ENCODE data around the gene RPS6KC1. TPM values are rescaled to one million over a fixed set of nuclear protein-coding genes. Genes with fewer than 3 reads are reported as not detected.

The RPS6KC1 gene
- total RNA-seq, 2 experiments from 2014 or later = 6.2 to 7.0 TPM

DNA sequence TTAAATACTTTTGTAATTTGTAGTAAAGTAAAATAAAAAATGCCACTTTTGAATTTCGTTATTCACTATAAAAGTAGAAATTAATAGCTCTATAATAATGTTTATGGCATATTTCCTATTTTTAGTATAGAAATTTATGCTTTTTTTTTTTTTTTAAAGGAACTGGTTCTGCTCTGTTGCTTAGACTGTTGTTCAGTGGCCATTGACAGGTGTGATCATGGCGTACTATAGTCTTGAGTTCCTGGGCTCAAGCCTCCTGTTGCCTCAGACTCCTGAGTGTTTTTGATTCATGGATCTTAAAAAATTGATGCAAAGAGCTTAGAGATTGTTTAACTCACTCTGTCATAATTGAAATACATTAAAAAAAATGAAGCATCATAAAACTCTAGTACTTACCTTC is 53.6 kb downstream of the RPS6KC1 start:
- H3K9me3 ChIP-seq (ENCODE audit: control insufficient read depth in 1 of 2, insufficient read depth in 1 of 2, low read length in 2 of 2) = no peaks in the 10 kb centered on the region
- H3K4me3 Mint-ChIP-seq = no peak overlapping the region
- TF ChIP-seq, protein P1, sequence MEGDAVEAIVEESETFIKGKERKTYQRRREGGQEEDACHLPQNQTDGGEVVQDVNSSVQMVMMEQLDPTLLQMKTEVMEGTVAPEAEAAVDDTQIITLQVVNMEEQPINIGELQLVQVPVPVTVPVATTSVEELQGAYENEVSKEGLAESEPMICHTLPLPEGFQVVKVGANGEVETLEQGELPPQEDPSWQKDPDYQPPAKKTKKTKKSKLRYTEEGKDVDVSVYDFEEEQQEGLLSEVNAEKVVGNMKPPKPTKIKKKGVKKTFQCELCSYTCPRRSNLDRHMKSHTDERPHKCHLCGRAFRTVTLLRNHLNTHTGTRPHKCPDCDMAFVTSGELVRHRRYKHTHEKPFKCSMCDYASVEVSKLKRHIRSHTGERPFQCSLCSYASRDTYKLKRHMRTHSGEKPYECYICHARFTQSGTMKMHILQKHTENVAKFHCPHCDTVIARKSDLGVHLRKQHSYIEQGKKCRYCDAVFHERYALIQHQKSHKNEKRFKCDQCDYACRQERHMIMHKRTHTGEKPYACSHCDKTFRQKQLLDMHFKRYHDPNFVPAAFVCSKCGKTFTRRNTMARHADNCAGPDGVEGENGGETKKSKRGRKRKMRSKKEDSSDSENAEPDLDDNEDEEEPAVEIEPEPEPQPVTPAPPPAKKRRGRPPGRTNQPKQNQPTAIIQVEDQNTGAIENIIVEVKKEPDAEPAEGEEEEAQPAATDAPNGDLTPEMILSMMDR (IDR thresholded peaks at IDR 0.05) = no peak
- H3K4me3 ChIP-seq (ENCODE audit: low read length) = no peak overlapping the region
- no peaks in the 10 kb centered on the region for H3K36me3 ChIP-seq (ENCODE audit: insufficient read depth, low read length)
- no peak overlapping the region for H3K27ac Mint-ChIP-seq
- no peaks in the 10 kb centered on the region for H3K27me3 ChIP-seq (ENCODE audit: control insufficient read depth in 1 of 2, insufficient read depth in 2 of 2, low read length in 2 of 2)
- H3K27ac ChIP-seq (ENCODE audit: low read depth in 1 of 2, low read length in 2 of 2) = no peak overlapping the region
- H3K36me3 Mint-ChIP-seq (ENCODE audit: low read depth) = peaks cover 45% of the 10 kb centered on the region
- POLR2A ChIA-PET = no interaction called here
- peaks cover 3% of the 10 kb centered on the region for H3K4me1 Mint-ChIP-seq (ENCODE audit: low read depth)
- DNase-seq (no peak), ATAC-seq (ENCODE audit: poor library complexity) (no peak)
- intact Hi-C loops (cut with DNase I, micrococcal nuclease) = no loop called here
- CTCF ChIA-PET = no interaction called here
- no peaks in the 10 kb centered on the region for H3K27me3 Mint-ChIP-seq
- H3K9me3 Mint-ChIP-seq = no peaks in the 10 kb centered on the region
- H3K4me1 ChIP-seq (ENCODE audit: insufficient read depth, low read length) = no peaks in the 10 kb centered on the region

DNA sequence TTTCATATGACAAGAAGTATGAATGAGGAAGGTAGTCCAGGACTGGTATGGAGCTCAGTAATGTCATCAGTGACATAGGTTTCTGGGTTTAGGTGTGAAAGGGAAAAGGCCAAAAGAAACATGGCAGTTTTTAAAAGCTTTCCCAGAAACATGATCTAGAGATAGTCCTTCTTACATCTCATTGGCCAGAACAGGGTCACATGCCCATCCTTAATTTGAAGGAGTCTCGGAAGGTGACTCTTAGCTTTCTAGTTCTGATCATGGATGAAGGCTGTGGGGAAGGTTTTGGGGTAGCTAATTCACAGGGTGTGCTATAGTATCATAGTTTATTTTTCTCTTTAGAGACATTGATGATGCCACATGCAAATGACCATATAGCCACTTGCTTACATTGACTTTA is 55.3 kb downstream of the RPS6KC1 start:
- peaks cover 30% of the 10 kb centered on the region for H3K36me3 Mint-ChIP-seq (ENCODE audit: low read depth)
- Histone ChIP-seq H3K4me3 (ENCODE audit: low read length) (no peak overlapping the region), H3K27ac (ENCODE audit: low read depth in 1 of 2, low read length in 2 of 2) (no peak overlapping the region), H3K9me3 (ENCODE audit: control insufficient read depth in 1 of 2, insufficient read depth in 1 of 2, low read length in 2 of 2) (no peaks in the 10 kb centered on the region), H3K27me3 (ENCODE audit: control insufficient read depth in 1 of 2, insufficient read depth in 2 of 2, low read length in 2 of 2) (no peaks in the 10 kb centered on the region), H3K4me1 (ENCODE audit: insufficient read depth, low read length) (peaks cover 3% of the 10 kb centered on the region), H3K36me3 (ENCODE audit: insufficient read depth, low read length) (no peaks in the 10 kb centered on the region)
- no peak overlapping the region for H3K27ac Mint-ChIP-seq
- peaks cover 19% of the 10 kb centered on the region for H3K4me1 Mint-ChIP-seq (ENCODE audit: low read depth)
- TF ChIP-seq, protein P1 (IDR thresholded peaks at IDR 0.05) = no peak
- CTCF ChIA-PET = no interaction called here
- no peak overlapping the region for H3K4me3 Mint-ChIP-seq
- POLR2A ChIA-PET = no interaction called here
- H3K27me3 Mint-ChIP-seq = no peaks in the 10 kb centered on the region
- ATAC-seq (ENCODE audit: poor library complexity) (no peak), DNase-seq (no peak)
- intact Hi-C loops (cut with DNase I, micrococcal nuclease) = no loop called here
- no peaks in the 10 kb centered on the region for H3K9me3 Mint-ChIP-seq

DNA sequence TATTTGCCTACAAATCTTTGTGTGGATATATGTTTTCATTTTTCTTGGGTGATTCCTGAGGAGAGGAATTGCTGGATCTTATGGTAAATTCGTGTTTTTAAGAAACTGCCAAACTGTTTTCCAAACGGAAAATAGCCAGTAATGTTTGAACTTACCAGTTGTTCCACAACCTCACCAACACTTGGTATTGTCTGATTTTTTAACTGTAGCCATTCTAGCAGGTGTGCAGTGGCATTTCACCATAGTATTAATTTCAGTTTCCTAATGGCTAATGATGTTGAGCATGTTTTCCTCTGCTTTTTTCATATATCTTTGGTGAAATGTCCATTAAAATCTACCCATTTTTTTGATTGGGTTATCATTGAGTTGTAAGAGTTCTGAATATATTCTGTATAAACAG is 56.6 kb downstream of the RPS6KC1 start:
- Mint-ChIP-seq H3K27ac (no peak overlapping the region), H3K4me3 (no peak overlapping the region), H3K36me3 (ENCODE audit: low read depth) (peaks cover 36% of the 10 kb centered on the region), H3K4me1 (ENCODE audit: low read depth) (peaks cover 24% of the 10 kb centered on the region), H3K27me3 (no peaks in the 10 kb centered on the region), H3K9me3 (peaks cover 2% of the 10 kb centered on the region)
- H3K27ac ChIP-seq (ENCODE audit: low read depth in 1 of 2, low read length in 2 of 2) = no peak overlapping the region
- H3K9me3 ChIP-seq (ENCODE audit: control insufficient read depth in 1 of 2, insufficient read depth in 1 of 2, low read length in 2 of 2) = no peaks in the 10 kb centered on the region
- peaks cover 3% of the 10 kb centered on the region for H3K4me1 ChIP-seq (ENCODE audit: insufficient read depth, low read length)
- no peak overlapping the region for H3K4me3 ChIP-seq (ENCODE audit: low read length)
- DNase-seq = no peak
- no peak for ATAC-seq (ENCODE audit: poor library complexity)
- TF ChIP-seq, protein P1 (IDR thresholded peaks at IDR 0.05) = no peak
- POLR2A ChIA-PET = no interaction called here
- H3K27me3 ChIP-seq (ENCODE audit: control insufficient read depth in 1 of 2, insufficient read depth in 2 of 2, low read length in 2 of 2) = no peaks in the 10 kb centered on the region
- H3K36me3 ChIP-seq (ENCODE audit: insufficient read depth, low read length) = no peaks in the 10 kb centered on the region
- intact Hi-C loops (cut with DNase I, micrococcal nuclease) = no loop called here
- CTCF ChIA-PET = no interaction called here

All from CD4-positive, alpha-beta T cell (primary cell).